Endothelial cell of umbilical vein (primary cell): ENCODE results near the gene ZNF462. TPM values are rescaled to one million over a fixed set of nuclear protein-coding genes. Genes with fewer than 3 reads are reported as not detected.
A peak's percentile ranks its signal among the peaks of the same experiment; 100 is the strongest.

Source experiments
- BruUV-seq: library from RNA; stranded (reverse); fragments of 400-500 nt; replicated peaks from 2 replicates; lab custom pipeline; 2021; lab: Mats Ljungman, UMichigan
- CTCF ChIA-PET: fragments of 300-600, 350-600 bp; sonication (Branson Sonifier 250); formaldehyde crosslinking; loops from one replicate; lab custom pipeline; 2021; ENCODE audit warnings: antibody characterized with exemption, inconsistent platforms; lab: Charles Lee
- POLR2A ChIA-PET: fragments of 300-600, 350-600 bp; sonication (Branson Sonifier 250); formaldehyde crosslinking; loops from one replicate; lab custom pipeline; 2021; ENCODE audit warnings: antibody characterized with exemption, inconsistent platforms; lab: Charles Lee
- DNase-seq: peaks from one replicate; pipeline ENCODE4 v3.0.0-alpha.2; 2011; ENCODE audit warnings: low read depth, low spot score
- FAIRE-seq: peaks from 2 replicates; lab custom pipeline; 2011; peaks lifted over from hg19 to GRCh38; lab: Jason Lieb, UNC
- H2AFZ ChIP-seq: 2 replicates; pipeline ENCODE4 v1.6.0; 2012; ENCODE audit warnings: low read depth, low read length, control low read depth, inconsistent platforms
- H3K27ac ChIP-seq: 2 replicates; pipeline ENCODE4 v1.5.1; 2011; ENCODE audit warnings: low read depth, mild to moderate bottlenecking, control low read depth, low read length, moderate library complexity; ENCODE audit not compliant: insufficient read depth
- H3K27me3 ChIP-seq, 2 experiments: 2 replicates each; pipeline versions ENCODE4 v1.6.0 to v1.6.1; 2011; ENCODE audit warnings: low read length in 2 of 2, mixed read lengths in 1 of 2; ENCODE audit not compliant: control insufficient read depth in 2 of 2, insufficient read depth in 2 of 2
- H3K36me3 ChIP-seq, 2 experiments: 2 replicates in 1 of 2; 3 replicates in 1 of 2; pipeline ENCODE4 v1.5.1; 2011; ENCODE audit warnings: low read length in 2 of 2, mild to moderate bottlenecking in 1 of 2, moderate library complexity in 1 of 2; ENCODE audit not compliant: control insufficient read depth in 2 of 2, insufficient read depth in 2 of 2; ENCODE audit errors: extremely low read depth in 1 of 2
- H3K4me1 ChIP-seq: 3 replicates; pipeline ENCODE4 v1.5.1; 2011; ENCODE audit warnings: mild to moderate bottlenecking, low read length; ENCODE audit not compliant: control insufficient read depth, insufficient read depth; ENCODE audit errors: extremely low read depth
- H3K4me2 ChIP-seq: 2 replicates; pipeline ENCODE4 v1.6.1; 2011; ENCODE audit warnings: low read length, control low read depth, mixed read lengths; ENCODE audit not compliant: insufficient read depth
- H3K4me3 ChIP-seq, 3 experiments: fragments of 200-600 bp in 1 of 3; sonication (generic), shearing (Covaris generic) in 1 of 3; replicated peaks in 1 of 3; 2 replicates each; pipeline ENCODE4 v1.5.1; 2011 to 2016; ENCODE audit warnings: control low read depth in 3 of 3, low read length in 3 of 3, mild to moderate bottlenecking in 2 of 3, inconsistent platforms in 1 of 3, low read depth in 1 of 3, moderate library complexity in 1 of 3; ENCODE audit not compliant: insufficient read depth in 1 of 3
- H3K79me2 ChIP-seq: 2 replicates; pipeline ENCODE4 v1.6.0; 2012; ENCODE audit warnings: low read length, inconsistent platforms; ENCODE audit not compliant: control insufficient read depth, insufficient read depth
- H3K9ac ChIP-seq: replicated peaks from 2 replicates; pipeline ENCODE3; 2011; ENCODE audit warnings: low read length, control low read depth; ENCODE audit not compliant: insufficient read depth; ENCODE audit errors: extremely low read depth
- H3K9me1 ChIP-seq: replicated peaks from 3 replicates; pipeline ENCODE4 v1.6.0; 2011; ENCODE audit warnings: mild to moderate bottlenecking, low read length; ENCODE audit not compliant: control insufficient read depth, insufficient read depth; ENCODE audit errors: extremely low read depth
- H3K9me3 ChIP-seq: replicated peaks from 2 replicates; pipeline ENCODE4 v1.5.1; 2012; ENCODE audit warnings: low read length, inconsistent platforms; ENCODE audit not compliant: control insufficient read depth, insufficient read depth
- H4K20me1 ChIP-seq: replicated peaks from 2 replicates; pipeline ENCODE3; 2011; ENCODE audit warnings: mild to moderate bottlenecking, low read length; ENCODE audit not compliant: control insufficient read depth, insufficient read depth; ENCODE audit errors: extremely low read depth
- GATA2 ChIP-seq: IDR thresholded peaks from 2 replicates; pipeline ENCODE4 v1.7.0; 2011; ENCODE audit warnings: low read depth, mild to moderate bottlenecking, moderate library complexity, mixed read lengths, low read length; ENCODE audit not compliant: insufficient read length, insufficient read depth
- JUN ChIP-seq: IDR thresholded peaks from 2 replicates; pipeline ENCODE4 v1.6.1; 2011; ENCODE audit warnings: borderline replicate concordance, low read depth; ENCODE audit not compliant: insufficient read length, insufficient read depth
- POLR2A ChIP-seq: IDR thresholded peaks from 2 replicates; pipeline ENCODE4 v1.6.1; 2012; ENCODE audit warnings: low read depth, mild to moderate bottlenecking, control low read depth, low read length
- POLR2AphosphoS5 ChIP-seq: IDR thresholded peaks from 2 replicates; pipeline ENCODE4 v1.6.1; 2012; ENCODE audit warnings: low read depth, mild to moderate bottlenecking, control low read depth, low read length, moderate library complexity; ENCODE audit not compliant: insufficient read depth
- dilution Hi-C: fragments of 300-500 bp; cut with MboI; formaldehyde crosslinking; loops from one replicate; pipeline ENCODE4 v1.15.0; 2019; ENCODE audit warnings: low sequenced_read_pairs; ENCODE audit not compliant: extremely low pct_ligation_motif_present
- intact Hi-C: fragments of 100-400 bp; cut with micrococcal nuclease; formaldehyde crosslinking; loops from one replicate; pipeline ENCODE4 v1.10.0; 2022
- polyA plus RNA-seq, 4 experiments: library from polyadenylated mRNA; depleted of rRNA in 3 of 4; stranded (reverse) in 3 of 4; unstranded in 1 of 4; fragments of >200 nt; gene quantifications; 2 replicates each; pipeline versions ENCODE4 v1.2.1 to v1.2.3, GENCODE V29; 2011 to 2012; ENCODE audit warnings: missing spikeins in 1 of 4
- total RNA-seq: library from RNA; stranded (reverse); gene quantifications from 2 replicates; pipeline ENCODE4 v1.2.3, GENCODE V29; 2021
- TF ChIP-seq, protein P1 (sequence below), 2 donors: IDR thresholded peaks; 1 replicate in 1 of 2; 2 replicates in 1 of 2; pipeline ENCODE4 v1.5.1; 2011; ENCODE audit warnings: low read length in 2 of 2, mild to moderate bottlenecking in 2 of 2, moderate library complexity in 2 of 2, control low read depth in 1 of 2, inconsistent platforms in 1 of 2, low read depth in 1 of 2; ENCODE audit not compliant: insufficient read depth in 1 of 2; ENCODE audit errors: extremely low read depth in 1 of 2

The ZNF462 gene
- total and polyA plus RNA-seq, 2 donors (not counting 3 experiments of a cell fraction or from before 2014, with no cell fraction given), result 6.2 to 24.7 TPM

DNA sequence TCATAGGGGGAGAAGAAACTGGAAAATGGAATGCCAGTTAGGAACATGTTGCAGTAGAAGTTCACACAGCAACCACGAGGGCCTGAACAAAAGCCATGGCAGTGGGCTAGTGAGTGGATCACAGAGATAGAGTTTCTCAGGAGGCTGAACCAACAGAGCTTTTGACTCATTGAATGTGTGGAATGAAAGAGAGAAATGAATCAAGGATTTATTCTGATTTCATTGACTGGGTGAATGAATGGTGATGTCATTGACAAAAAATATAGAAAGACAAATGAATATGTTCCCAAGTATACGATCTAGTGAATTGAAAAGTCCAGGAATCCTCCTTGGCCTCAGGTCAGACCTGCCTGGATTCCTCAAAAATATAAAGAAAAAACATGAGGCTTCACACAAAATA is 99.2 kb downstream of the ZNF462 start:
- no peak overlapping the region for H2AFZ ChIP-seq
- no peaks in the 10 kb centered on the region for H3K36me3 ChIP-seq
- no peaks in the 10 kb centered on the region for H3K27me3 ChIP-seq
- POLR2A ChIA-PET, result no interaction called here
- no peaks in the 10 kb centered on the region for H3K9me1 ChIP-seq
- H3K4me2 ChIP-seq, result peak overlapping the region; percentile 22
- no peaks in the 10 kb centered on the region for H3K79me2 ChIP-seq
- TF ChIP-seq JUN (peak; percentile 30), GATA2 (no peak), POLR2A (no peak), POLR2AphosphoS5 (no peak)
- TF ChIP-seq, protein P1, sequence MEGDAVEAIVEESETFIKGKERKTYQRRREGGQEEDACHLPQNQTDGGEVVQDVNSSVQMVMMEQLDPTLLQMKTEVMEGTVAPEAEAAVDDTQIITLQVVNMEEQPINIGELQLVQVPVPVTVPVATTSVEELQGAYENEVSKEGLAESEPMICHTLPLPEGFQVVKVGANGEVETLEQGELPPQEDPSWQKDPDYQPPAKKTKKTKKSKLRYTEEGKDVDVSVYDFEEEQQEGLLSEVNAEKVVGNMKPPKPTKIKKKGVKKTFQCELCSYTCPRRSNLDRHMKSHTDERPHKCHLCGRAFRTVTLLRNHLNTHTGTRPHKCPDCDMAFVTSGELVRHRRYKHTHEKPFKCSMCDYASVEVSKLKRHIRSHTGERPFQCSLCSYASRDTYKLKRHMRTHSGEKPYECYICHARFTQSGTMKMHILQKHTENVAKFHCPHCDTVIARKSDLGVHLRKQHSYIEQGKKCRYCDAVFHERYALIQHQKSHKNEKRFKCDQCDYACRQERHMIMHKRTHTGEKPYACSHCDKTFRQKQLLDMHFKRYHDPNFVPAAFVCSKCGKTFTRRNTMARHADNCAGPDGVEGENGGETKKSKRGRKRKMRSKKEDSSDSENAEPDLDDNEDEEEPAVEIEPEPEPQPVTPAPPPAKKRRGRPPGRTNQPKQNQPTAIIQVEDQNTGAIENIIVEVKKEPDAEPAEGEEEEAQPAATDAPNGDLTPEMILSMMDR (IDR thresholded peaks at IDR 0.05; ENCODE audit: extremely low read depth in 1 of 2, insufficient read depth in 1 of 2, low read depth in 1 of 2, low read length in 2 of 2), result no peak
- peaks cover 21% of the 10 kb centered on the region for H3K4me1 ChIP-seq
- no peak overlapping the region for H3K4me3 ChIP-seq
- no peaks in the 10 kb centered on the region for H4K20me1 ChIP-seq
- CTCF ChIA-PET, result interaction anchor here (1.0 to 1.4 kb wide), 2 partner anchors 12 to 100 kb away, joined by 3 read pairs; no protein-coding TSS in a partner anchor
- peak overlapping the region; percentile 81 for H3K27ac ChIP-seq
- DNase-seq, result no peak
- FAIRE-seq, result no peak
- no TSS peak for BruUV-seq
- peak overlapping the region; percentile 45 for H3K9ac ChIP-seq
- H3K9me3 ChIP-seq, result no peaks in the 10 kb centered on the region
- intact Hi-C loops, result loop anchor here (1.0 to 2.0 kb wide), 6 partner anchors 15 to 323 kb away; partner anchors contain the start of gene ZNF462
- dilution Hi-C loops, result no loop called here
